SK-N-SH (cell line): ENCODE data around the gene SRGAP1. TPM values are rescaled to one million over a fixed set of nuclear protein-coding genes. Genes with fewer than 3 reads are reported as not detected.

Experiments
- CTCF ChIA-PET: fragments of 300-600, 350-600 bp; formaldehyde crosslinking; extraction: SDS; loops from one replicate; lab custom pipeline; 2021; lab: Yijun Ruan, JAX
- POLR2A ChIA-PET: fragments of 350-600 bp; sonication (Branson Sonifier 250); formaldehyde crosslinking; extraction: SDS; loops from one replicate; lab custom pipeline; 2020; ENCODE audit warnings: antibody characterized with exemption, inconsistent platforms; lab: Yijun Ruan, JAX
- DNase-seq: peaks from one replicate; pipeline ENCODE4 v3.0.0; 2012
- H2AFZ ChIP-seq: fragments of 200-600 bp; sonication (generic); 2 replicates; pipeline ENCODE4 v1.8.1; 2016; ENCODE audit warnings: antibody characterized with exemption, mild to moderate bottlenecking, low read depth
- H3F3A ChIP-seq: fragments of 200-600 bp; sonication (generic); replicated peaks from 2 replicates; pipeline ENCODE3; 2016; ENCODE audit warnings: antibody characterized with exemption, mild to moderate bottlenecking; ENCODE audit not compliant: insufficient read depth
- H3K27ac ChIP-seq, 2 experiments: fragments of 200-500 bp in 1 of 2; fragments of 200-600 bp in 1 of 2; sonication (Bioruptor generic) in 1 of 2; sonication (generic), shearing (Covaris generic) in 1 of 2; 2 replicates each; pipeline versions ENCODE4 v1.5.1 to v1.6.1; 2014 to 2016; ENCODE audit warnings: low read depth in 2 of 2, inconsistent platforms in 1 of 2, low read length in 1 of 2, mild to moderate bottlenecking in 1 of 2, mixed read lengths in 1 of 2
- H3K27me3 ChIP-seq: fragments of 200-600 bp; sonication (generic), shearing (Covaris generic); 2 replicates; pipeline ENCODE4 v1.6.1; 2016; ENCODE audit warnings: mixed run types; ENCODE audit not compliant: insufficient read depth
- H3K36me3 ChIP-seq, 2 experiments: fragments of 200-500 bp in 1 of 2; fragments of 200-600 bp in 1 of 2; sonication (Bioruptor generic) in 1 of 2; sonication (generic) in 1 of 2; replicated peaks in 1 of 2; 2 replicates each; pipeline versions ENCODE3 to v1.5.1; 2014 to 2016; ENCODE audit warnings: low read length in 1 of 2, mild to moderate bottlenecking in 1 of 2; ENCODE audit not compliant: insufficient read depth in 2 of 2, control insufficient read depth in 1 of 2
- H3K4me1 ChIP-seq, 2 experiments: fragments of 200-500 bp in 1 of 2; fragments of 200-600 bp in 1 of 2; sonication (Bioruptor generic) in 1 of 2; sonication (generic), shearing (Covaris generic) in 1 of 2; 2 replicates each; pipeline versions ENCODE4 v1.5.1 to v1.6.1; 2014 to 2016; ENCODE audit warnings: low read depth in 1 of 2, low read length in 1 of 2, mixed run types in 1 of 2; ENCODE audit not compliant: insufficient read depth in 2 of 2, control insufficient read depth in 1 of 2
- H3K4me2 ChIP-seq: fragments of 200-600 bp; sonication (generic), shearing (Covaris generic); 2 replicates; pipeline ENCODE4 v1.6.1; 2017; ENCODE audit warnings: mixed run types
- H3K4me3 ChIP-seq, 2 experiments: fragments of 200-500 bp in 1 of 2; fragments of 200-600 bp in 1 of 2; sonication (Bioruptor generic) in 1 of 2; sonication (generic), shearing (Covaris generic) in 1 of 2; 2 replicates each; pipeline versions ENCODE4 v1.5.1 to v1.8.1; 2014 to 2016; ENCODE audit warnings: low read depth in 2 of 2, inconsistent platforms in 1 of 2, low read length in 1 of 2, mild to moderate bottlenecking in 1 of 2, mixed read lengths in 1 of 2, moderate library complexity in 1 of 2
- H3K79me2 ChIP-seq: fragments of 200-600 bp; sonication (generic); 2 replicates; pipeline ENCODE4 v1.8.1; 2017; ENCODE audit warnings: mild to moderate bottlenecking; ENCODE audit not compliant: insufficient read depth
- H3K9ac ChIP-seq: fragments of 200-600 bp; sonication (generic); 2 replicates; pipeline ENCODE4 v1.6.1; 2017; ENCODE audit warnings: mixed run types
- H3K9me2 ChIP-seq: fragments of 200-600 bp; sonication (generic); 2 replicates; pipeline ENCODE4 v1.6.1; 2017; ENCODE audit warnings: mixed run types
- H3K9me3 ChIP-seq: fragments of 200-600 bp; sonication (generic); 2 replicates; pipeline ENCODE4 v1.6.1; 2017; ENCODE audit warnings: mixed run types, mild to moderate bottlenecking, moderate library complexity
- H4K20me1 ChIP-seq: fragments of 200-600 bp; sonication (generic); 2 replicates; pipeline ENCODE4 v1.6.1; 2017; ENCODE audit warnings: mild to moderate bottlenecking, mixed run types; ENCODE audit not compliant: insufficient read depth
- CTCF ChIP-seq: fragments of 200-600 bp; sonication (generic); IDR thresholded peaks from 2 replicates; pipeline ENCODE4 v1.6.1; 2017; ENCODE audit warnings: antibody characterized with exemption, mild to moderate bottlenecking, moderate library complexity
- ELF1 ChIP-seq: IDR thresholded peaks from 2 replicates; pipeline ENCODE4 v1.4.0; 2012
- EZH2phosphoT487 ChIP-seq: fragments of 200-600 bp; sonication (generic); IDR thresholded peaks from 2 replicates; pipeline ENCODE4 v1.6.1; 2017; ENCODE audit warnings: low read depth, mixed run types, mild to moderate bottlenecking, antibody characterized with exemption, moderate library complexity, borderline replicate concordance
- JUND ChIP-seq: IDR thresholded peaks from 2 replicates; pipeline ENCODE4 v1.4.0; 2012
- NRF1 ChIP-seq: IDR thresholded peaks from 2 replicates; pipeline ENCODE4 v1.6.1; 2012; ENCODE audit warnings: low read depth, mild to moderate bottlenecking, low read length
- PBX3 ChIP-seq: IDR thresholded peaks from 2 replicates; pipeline ENCODE4; 2012
- POLR2AphosphoS5 ChIP-seq: IDR thresholded peaks from 2 replicates; pipeline ENCODE4 v1.6.1; 2012; ENCODE audit warnings: low read depth, low read length
- RCOR1 ChIP-seq: fragments of 150-350 bp; IDR thresholded peaks from 2 replicates; pipeline ENCODE4 v1.6.1; 2017; ENCODE audit warnings: antibody characterized with exemption, low read length
- RFX5 ChIP-seq: IDR thresholded peaks from 2 replicates; pipeline ENCODE4 v1.6.1; 2012; ENCODE audit warnings: mild to moderate bottlenecking, improper control_type of control experiment, low read length
- RXRA ChIP-seq: IDR thresholded peaks from 2 replicates; pipeline ENCODE4 v1.4.0; 2012; ENCODE audit warnings: low read depth, mild to moderate bottlenecking, borderline replicate concordance
- SMC3 ChIP-seq: IDR thresholded peaks from 2 replicates; pipeline ENCODE4 v1.6.1; 2012; ENCODE audit warnings: low read depth, low read length, improper control_type of control experiment
- TAF1 ChIP-seq: IDR thresholded peaks from 2 replicates; pipeline ENCODE4 v1.6.1; 2012; ENCODE audit warnings: low read depth, mild to moderate bottlenecking, low read length, moderate library complexity, borderline replicate concordance
- ZBTB33 ChIP-seq: IDR thresholded peaks from 2 replicates; pipeline ENCODE4 v1.4.0; 2012; ENCODE audit warnings: low read depth, borderline replicate concordance
- WGBS: methylation state at CpG from one replicate; pipeline ENCODE4 v1.1.6; 2017; ENCODE audit warnings: low lambda C conversion rate; 5-methylcytosine and 5-hydroxymethylcytosine counted together
- polyA plus RNA-seq, 3 experiments: library from polyadenylated mRNA; depleted of rRNA; stranded (reverse); fragments of >200 nt; gene quantifications; 2 replicates each; pipeline ENCODE4 v1.2.3, GENCODE V29; 2012

Gene SRGAP1
- polyA plus RNA-seq, 1 of the 3 experiments (the other 2 are of a cell fraction) = 2.6 TPM

- no peak overlapping the region for H3K27ac ChIP-seq
- no peak overlapping the region for H3K9ac ChIP-seq
- H3K9me3 ChIP-seq = no peaks in the 10 kb centered on the region
- H3K27me3 ChIP-seq = no peaks in the 10 kb centered on the region
- no peaks in the 10 kb centered on the region for H4K20me1 ChIP-seq
- peaks cover 7% of the 10 kb centered on the region for H3F3A ChIP-seq
- no peak for TF ChIP-seq ZBTB33
- no peak for TF ChIP-seq POLR2AphosphoS5
- no peak for TF ChIP-seq RXRA
- no peak overlapping the region for H3K4me2 ChIP-seq
- no peak overlapping the region for H2AFZ ChIP-seq
- DNase-seq = no peak
- H3K79me2 ChIP-seq = peaks cover 24% of the 10 kb centered on the region
- H3K4me1 ChIP-seq = peaks cover 26 to 30% of the 10 kb centered on the region in 2 experiments; a peak in 3 of 4 replicates
- no peaks in the 10 kb centered on the region for H3K9me2 ChIP-seq
- H3K4me3 ChIP-seq = no peak overlapping the region
- ChIA-PET POLR2A (no interaction called here), CTCF (interaction anchor here (1.0 kb wide), 1 partner anchor 15 kb away, joined by 3 read pairs; no protein-coding TSS in a partner anchor)
- H3K36me3 ChIP-seq = no peaks in the 10 kb centered on the region
- 68% methylated on average over 3 of the region's 3 CpGs for whole genome bisulfite sequencing
Measured at GRCh38 chr12:63965936-63966605, 121.6 kb downstream of the SRGAP1 start.

- WGBS = 92% methylated on average over 2 of the region's 2 CpGs
- no peak overlapping the region for H3K4me3 ChIP-seq
- H3K9me3 ChIP-seq = no peaks in the 10 kb centered on the region
- no peaks in the 10 kb centered on the region for H3K36me3 ChIP-seq
- H3K4me1 ChIP-seq = peaks cover 26% of the 10 kb centered on the region in 2 experiments; a peak in 3 of 4 replicates
- H3K9ac ChIP-seq = no peak overlapping the region
- no peaks in the 10 kb centered on the region for H3K27me3 ChIP-seq
- H4K20me1 ChIP-seq = no peaks in the 10 kb centered on the region
- no peak for DNase-seq
- ChIA-PET CTCF (interaction anchor here (0.6 kb wide), 1 partner anchor 59 kb away, joined by 3 read pairs; no protein-coding TSS in a partner anchor), POLR2A (no interaction called here)
- no peak overlapping the region; a peak in 1 of 4 replicates for H3K27ac ChIP-seq
- peaks cover 10% of the 10 kb centered on the region for H3F3A ChIP-seq
- no peak overlapping the region for H3K4me2 ChIP-seq
- H2AFZ ChIP-seq = no peak overlapping the region
- TF ChIP-seq JUND (no peak), EZH2phosphoT487 (no peak), ELF1 (no peak), PBX3 (no peak), SMC3 (no peak), NRF1 (no peak), POLR2AphosphoS5 (no peak), CTCF (no peak), TAF1 (no peak), RFX5 (no peak), ZBTB33 (no peak), RCOR1 (no peak)
- H3K9me2 ChIP-seq = no peaks in the 10 kb centered on the region
- peaks cover 24% of the 10 kb centered on the region for H3K79me2 ChIP-seq
Measured at GRCh38 chr12:63966606-63966975, 122.1 kb downstream of the SRGAP1 start.
